NT2/D1 (cell line): ENCODE data around the gene PELI3.
"Not testable (repeated sequence)": the region's sequence is repeated elsewhere in the genome, so short reads cannot be mapped to it uniquely, and the experiment has no call there.

Experiments
- SUZ12 ChIP-seq: IDR thresholded peaks from 2 replicates; pipeline ENCODE4 v1.6.1; 2011; ENCODE audit not compliant: insufficient read length, insufficient read depth; ENCODE audit errors: extremely low read depth
- YY1 ChIP-seq: IDR thresholded peaks from 2 replicates; pipeline ENCODE4 v1.6.1; 2011; ENCODE audit not compliant: insufficient read length, insufficient read depth
- ZNF274 ChIP-seq: IDR thresholded peaks from 2 replicates; pipeline ENCODE4 v1.6.1; 2011; ENCODE audit warnings: mild to moderate bottlenecking, low read depth, low read length

GRCh38 chr11:66440101-66440939, 26.4 kb upstream of the PELI3 start:
- not testable (repeated sequence) for TF ChIP-seq ZNF274, YY1, SUZ12
